GM23338 (cell line): Measurements from ENCODE around the gene ADAM15. TPM values are rescaled to one million over a fixed set of nuclear protein-coding genes. Genes with fewer than 3 reads are reported as not detected.

Source experiments
- ATAC-seq: fragments of 200-7000 bp; cut with Tn5 transposase; 3 replicates; pipeline ENCODE4 v1.9.1; 2020
- DNase-seq: peaks from one replicate; pipeline ENCODE4 v3.0.0-alpha.2; 2015; ENCODE audit warnings: low spot score
- H2AFZ ChIP-seq: fragments of 200-600 bp; sonication (generic); 2 replicates; pipeline ENCODE4 v1.8.0; 2016; ENCODE audit warnings: antibody characterized with exemption, mild to moderate bottlenecking, moderate library complexity
- H3F3A ChIP-seq: fragments of 200-600 bp; sonication (generic); replicated peaks from 2 replicates; pipeline ENCODE4 v1.8.0; 2017; ENCODE audit warnings: antibody characterized with exemption, mixed run types, low read depth
- H3K27ac ChIP-seq: fragments of 200-600 bp; sonication (generic); 2 replicates; pipeline ENCODE4 v1.6.1; 2016; ENCODE audit warnings: low read depth
- H3K27me3 ChIP-seq: fragments of 200-600 bp; sonication (generic); 2 replicates; pipeline ENCODE4 v1.8.0; 2016; ENCODE audit warnings: mild to moderate bottlenecking, mixed run types, moderate library complexity; ENCODE audit not compliant: insufficient read depth
- H3K36me3 ChIP-seq: fragments of 200-600 bp; sonication (generic); 2 replicates; pipeline ENCODE4 v1.8.0; 2016; ENCODE audit warnings: mild to moderate bottlenecking; ENCODE audit not compliant: insufficient read depth
- H3K4me1 ChIP-seq: fragments of 200-600 bp; sonication (generic); 2 replicates; pipeline ENCODE4 v1.8.0; 2016; ENCODE audit warnings: mild to moderate bottlenecking, moderate library complexity; ENCODE audit not compliant: insufficient read depth
- H3K4me2 ChIP-seq: fragments of 200-600 bp; sonication (generic); 2 replicates; pipeline ENCODE4 v1.7.1; 2017; ENCODE audit warnings: mixed run types
- H3K4me3 ChIP-seq: fragments of 200-600 bp; sonication (generic); 2 replicates; pipeline ENCODE4 v1.6.1; 2016; ENCODE audit warnings: mixed run types
- H3K79me2 ChIP-seq: fragments of 200-600 bp; sonication (generic); replicated peaks from 2 replicates; pipeline ENCODE4 v1.8.0; 2017; ENCODE audit warnings: mild to moderate bottlenecking; ENCODE audit not compliant: insufficient read depth
- H3K9me2 ChIP-seq: fragments of 200-600 bp; sonication (generic); 2 replicates; pipeline ENCODE4 v1.8.0; 2017; ENCODE audit not compliant: insufficient read depth
- H4K20me1 ChIP-seq: fragments of 200-600 bp; sonication (generic); replicated peaks from 2 replicates; pipeline ENCODE4 v1.8.0; 2017; ENCODE audit warnings: mild to moderate bottlenecking; ENCODE audit not compliant: insufficient read depth
- H3K27ac Mint-ChIP-seq: 2 replicates; pipeline ENCODE4 v1.8.0; 2020; ENCODE audit warnings: inconsistent platforms, mild to moderate bottlenecking, moderate library complexity, mixed read lengths
- H3K27me3 Mint-ChIP-seq: 3 replicates; pipeline ENCODE4 v1.8.0; 2022; ENCODE audit warnings: low read depth, mild to moderate bottlenecking, moderate library complexity, mixed read lengths, inconsistent platforms; ENCODE audit not compliant: insufficient read depth, poor library complexity
- H3K36me3 Mint-ChIP-seq: 3 replicates; pipeline ENCODE4 v1.8.0; 2021; ENCODE audit warnings: low read depth, mild to moderate bottlenecking, inconsistent platforms, moderate library complexity, mixed read lengths
- H3K4me1 Mint-ChIP-seq: 3 replicates; pipeline ENCODE4 v1.8.0; 2020; ENCODE audit warnings: mild to moderate bottlenecking, inconsistent platforms, mixed read lengths
- H3K4me3 Mint-ChIP-seq: 3 replicates; pipeline ENCODE4 v1.8.0; 2021; ENCODE audit warnings: moderate library complexity, mild to moderate bottlenecking, inconsistent platforms, mixed read lengths
- H3K9me3 Mint-ChIP-seq: 3 replicates; pipeline ENCODE4 v1.8.0; 2020; ENCODE audit warnings: moderate library complexity, mild to moderate bottlenecking, inconsistent platforms, mixed read lengths
- EZH2 ChIP-seq: fragments of 200-600 bp; sonication (generic); IDR thresholded peaks from one replicate; pipeline ENCODE4 v1.8.0; 2017; ENCODE audit warnings: antibody characterized with exemption, mild to moderate bottlenecking, low read depth; ENCODE audit not compliant: unreplicated experiment
- POLR2AphosphoS5 ChIP-seq: IDR thresholded peaks from 2 replicates; pipeline ENCODE4 v1.6.1; 2016; ENCODE audit warnings: antibody characterized with exemption, low read depth
- ZNF462 ChIP-seq: fragments of 250-450 bp; sonication (Bioruptor Pico); IDR thresholded peaks from 2 replicates; pipeline ENCODE4 v1.5.0; 2020; ENCODE audit warnings: mild to moderate bottlenecking, moderate library complexity
- polyA plus RNA-seq: library from polyadenylated mRNA; unstranded; fragments of >200 nt; fragmentation: Nextera tagmentation; extraction: Ambion mirVana; gene quantifications from 2 replicates; pipeline ENCODE4 v1.2.1, GENCODE V29; 2016
- total RNA-seq: library from RNA; depleted of rRNA; stranded (reverse); fragments of >200 nt; shearing (Covaris generic); gene quantifications from 2 replicates; pipeline ENCODE4 v1.2.3, GENCODE V29; 2014
- TF ChIP-seq, protein P1 (sequence below): IDR thresholded peaks from one replicate; pipeline ENCODE4 v1.6.1; 2018; ENCODE audit warnings: antibody characterized with exemption; ENCODE audit not compliant: unreplicated experiment

The ADAM15 gene
- total and polyA plus RNA-seq, 2 experiments from 2014 or later = 24.2 to 31.1 TPM

DNA sequence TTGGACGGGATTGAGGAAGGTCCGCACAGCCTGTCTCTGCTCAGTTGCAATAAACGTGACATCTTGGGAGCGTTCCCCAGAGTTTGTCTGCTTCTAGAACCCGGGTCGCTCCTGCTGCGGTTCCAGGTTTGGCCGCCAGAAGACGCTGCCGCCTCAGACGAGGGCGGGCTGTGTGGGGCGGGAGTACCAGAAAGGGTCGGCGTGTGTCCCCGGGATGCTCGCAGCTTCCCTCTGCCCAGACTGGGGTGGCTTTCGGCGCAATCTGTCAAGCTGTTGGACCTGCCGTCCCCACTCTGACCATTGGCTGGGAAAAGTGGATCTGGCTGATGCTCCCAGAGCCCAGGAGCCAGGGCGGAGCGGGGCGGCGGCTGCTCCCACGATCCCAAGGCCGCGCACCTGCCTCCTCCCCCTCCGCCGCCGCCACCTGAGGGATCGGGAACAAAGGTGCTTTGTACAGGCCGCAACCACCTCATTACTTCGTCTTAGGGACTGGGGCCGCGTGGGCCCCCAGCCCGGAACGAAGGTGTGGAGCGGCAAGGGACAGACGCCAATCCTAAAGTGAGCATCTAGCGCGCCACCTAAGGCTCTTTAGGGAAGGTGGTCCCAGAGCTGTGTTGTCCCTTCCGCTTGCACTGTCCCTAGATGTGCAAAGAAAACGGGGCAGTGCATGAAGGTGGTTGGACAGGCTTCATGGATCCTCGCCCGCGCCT lies 11.7 kb downstream of the ADAM15 start (continued):
- TF ChIP-seq ZNF462 (CRISPR knock-in tag) (no peak), POLR2AphosphoS5 (peak; percentile 42; the same call in 1 of the 2 replicates), EZH2 (no peak)

GRCh38 chr1:155063550-155064110 lies 12.5 kb downstream of the ADAM15 start, which contains the start of gene EFNA4:
Gene EFNA4 (plus strand): TSS chr1:155063740. CDS start chr1:155063824, 84 bp downstream.
- Histone ChIP-seq H4K20me1 (peaks cover 19% of the 10 kb centered on the region), H3K4me3 (peak within 1 kb of the TSS; percentile 97), H3K36me3 (no peaks in the 10 kb centered on the region), H3F3A (peaks cover 18% of the 10 kb centered on the region), H2AFZ (peak within 1 kb of the TSS; percentile 95), H3K4me2 (peak within 1 kb of the TSS; percentile 94), H3K79me2 (peaks cover 14% of the 10 kb centered on the region), H3K27ac (peak within 1 kb of the TSS; percentile 88; the same call in 1 of the 2 replicates), H3K4me1 (peaks cover 16% of the 10 kb centered on the region), H3K9me2 (no peaks in the 10 kb centered on the region), H3K27me3 (peaks cover 6% of the 10 kb centered on the region; the same call in 1 of the 2 replicates)
- H3K36me3 Mint-ChIP-seq = peaks cover 27% of the 10 kb centered on the region
- peaks cover 8% of the 10 kb centered on the region for H3K27me3 Mint-ChIP-seq
- TF ChIP-seq POLR2AphosphoS5 = peak; percentile 90
- TF ChIP-seq, protein P1, sequence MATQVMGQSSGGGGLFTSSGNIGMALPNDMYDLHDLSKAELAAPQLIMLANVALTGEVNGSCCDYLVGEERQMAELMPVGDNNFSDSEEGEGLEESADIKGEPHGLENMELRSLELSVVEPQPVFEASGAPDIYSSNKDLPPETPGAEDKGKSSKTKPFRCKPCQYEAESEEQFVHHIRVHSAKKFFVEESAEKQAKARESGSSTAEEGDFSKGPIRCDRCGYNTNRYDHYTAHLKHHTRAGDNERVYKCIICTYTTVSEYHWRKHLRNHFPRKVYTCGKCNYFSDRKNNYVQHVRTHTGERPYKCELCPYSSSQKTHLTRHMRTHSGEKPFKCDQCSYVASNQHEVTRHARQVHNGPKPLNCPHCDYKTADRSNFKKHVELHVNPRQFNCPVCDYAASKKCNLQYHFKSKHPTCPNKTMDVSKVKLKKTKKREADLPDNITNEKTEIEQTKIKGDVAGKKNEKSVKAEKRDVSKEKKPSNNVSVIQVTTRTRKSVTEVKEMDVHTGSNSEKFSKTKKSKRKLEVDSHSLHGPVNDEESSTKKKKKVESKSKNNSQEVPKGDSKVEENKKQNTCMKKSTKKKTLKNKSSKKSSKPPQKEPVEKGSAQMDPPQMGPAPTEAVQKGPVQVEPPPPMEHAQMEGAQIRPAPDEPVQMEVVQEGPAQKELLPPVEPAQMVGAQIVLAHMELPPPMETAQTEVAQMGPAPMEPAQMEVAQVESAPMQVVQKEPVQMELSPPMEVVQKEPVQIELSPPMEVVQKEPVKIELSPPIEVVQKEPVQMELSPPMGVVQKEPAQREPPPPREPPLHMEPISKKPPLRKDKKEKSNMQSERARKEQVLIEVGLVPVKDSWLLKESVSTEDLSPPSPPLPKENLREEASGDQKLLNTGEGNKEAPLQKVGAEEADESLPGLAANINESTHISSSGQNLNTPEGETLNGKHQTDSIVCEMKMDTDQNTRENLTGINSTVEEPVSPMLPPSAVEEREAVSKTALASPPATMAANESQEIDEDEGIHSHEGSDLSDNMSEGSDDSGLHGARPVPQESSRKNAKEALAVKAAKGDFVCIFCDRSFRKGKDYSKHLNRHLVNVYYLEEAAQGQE = no peak
- no peaks in the 10 kb centered on the region for H3K9me3 Mint-ChIP-seq
- DNase-seq (peak; percentile 98), ATAC-seq (peak; percentile 73)
- peak within 1 kb of the TSS; percentile 83 for H3K4me3 Mint-ChIP-seq
- peaks cover 30% of the 10 kb centered on the region for H3K4me1 Mint-ChIP-seq
- H3K27ac Mint-ChIP-seq = peak within 1 kb of the TSS; percentile 64
